RPMI8226 (cell line): ENCODE data around the gene CSTA.

Source experiments
- DNase-seq: peaks from one replicate; pipeline ENCODE4 v3.0.0-alpha.2; 2015

CSTA gene

GRCh38 chr3:122382888-122383666 lies 58.0 kb downstream of the CSTA start, which contains the start of gene MIX23:
Gene MIX23 (minus strand): TSS chr3:122383231. CDS start chr3:122383224, 7 bp downstream.
- DNase-seq: peak; percentile 92

GRCh38 chr3:122383771-122384697 lies 59.0 kb downstream of the CSTA start, which contains the start of gene FAM162A:
Gene FAM162A (plus strand): TSS chr3:122384182. CDS start chr3:122384266, 84 bp downstream.
- DNase-seq: peak; percentile 97

- no peak for DNase-seq
Observed at GRCh38 chr3:122387709-122388108, 62.7 kb downstream of the CSTA start.

GRCh38 chr3:122389197-122389596 lies 64.1 kb downstream of the CSTA start:
- no peak for DNase-seq

- no peak for DNase-seq
Observed at GRCh38 chr3:122389892-122390291, 64.8 kb downstream of the CSTA start.

GRCh38 chr3:122390665-122391064 lies 65.6 kb downstream of the CSTA start:
- no peak for DNase-seq
